Measurements from ENCODE around the gene ANKRD7.

The ANKRD7 gene

GRCh38 chr7:118224521-118224920 is at the start of gene ANKRD7:
ANKRD7 (plus strand) TSS chr7:118224704; CDS start chr7:118224831, 127 bp downstream.
- no peak for DNase-seq (ENCODE audit: low read depth, low spot score)

- DNase-seq (ENCODE audit: low read depth, low spot score), result no peak
Observed at GRCh38 chr7:118175740-118176139, 48.8 kb upstream of the ANKRD7 start.

- DNase-seq (ENCODE audit: low read depth, low spot score), result no peak
Observed at GRCh38 chr7:118179191-118179590, 45.3 kb upstream of the ANKRD7 start.

- DNase-seq (ENCODE audit: low read depth, low spot score), result peak; percentile 36
Observed at GRCh38 chr7:118182593-118183427, 41.7 kb upstream of the ANKRD7 start.

GRCh38 chr7:118183428-118183785 is 41.1 kb upstream of the ANKRD7 start:
- no peak for DNase-seq (ENCODE audit: low read depth, low spot score)

GRCh38 chr7:118183786-118184564 is 40.5 kb upstream of the ANKRD7 start, which contains the start of gene LSM8:
LSM8 (plus strand) TSS chr7:118184164; CDS start chr7:118184224, 60 bp downstream.
- DNase-seq (ENCODE audit: low read depth, low spot score), result peak; percentile 99

GRCh38 chr7:118184565-118184940 is 40.0 kb upstream of the ANKRD7 start:
- DNase-seq (ENCODE audit: low read depth, low spot score), result no peak

GRCh38 chr7:118185163-118185860 is 39.2 kb upstream of the ANKRD7 start:
- peak; percentile 6 for DNase-seq (ENCODE audit: low read depth, low spot score)

GRCh38 chr7:118186501-118186900 is 38.0 kb upstream of the ANKRD7 start:
- DNase-seq (ENCODE audit: low read depth, low spot score), result no peak

GRCh38 chr7:118194571-118194970 is 29.9 kb upstream of the ANKRD7 start:
- DNase-seq (ENCODE audit: low read depth, low spot score), result no peak

GRCh38 chr7:118195837-118196474 is 28.5 kb upstream of the ANKRD7 start:
- DNase-seq (ENCODE audit: low read depth, low spot score), result peak; percentile 7

GRCh38 chr7:118202061-118202460 is 22.4 kb upstream of the ANKRD7 start:
- DNase-seq (ENCODE audit: low read depth, low spot score), result no peak

- peak; percentile 93 for DNase-seq (ENCODE audit: low read depth, low spot score)
Observed at GRCh38 chr7:118214051-118214832, 10.3 kb upstream of the ANKRD7 start.

- DNase-seq (ENCODE audit: low read depth, low spot score), result no peak
Observed at GRCh38 chr7:118214833-118215182, 9.7 kb upstream of the ANKRD7 start.

- no peak for DNase-seq (ENCODE audit: low read depth, low spot score)
Observed at GRCh38 chr7:118217210-118217619, 7.3 kb upstream of the ANKRD7 start.

GRCh38 chr7:118218413-118219156 is 5.9 kb upstream of the ANKRD7 start:
- no peak for DNase-seq (ENCODE audit: low read depth, low spot score)

GRCh38 chr7:118219157-118219512 is 5.4 kb upstream of the ANKRD7 start:
- DNase-seq (ENCODE audit: low read depth, low spot score), result no peak

- no peak for DNase-seq (ENCODE audit: low read depth, low spot score)
Observed at GRCh38 chr7:118220583-118220982, 3.9 kb upstream of the ANKRD7 start.

- DNase-seq (ENCODE audit: low read depth, low spot score), result no peak
Observed at GRCh38 chr7:118222591-118222990, 1.9 kb upstream of the ANKRD7 start.

GRCh38 chr7:118232837-118233236 is 8.3 kb downstream of the ANKRD7 start:
- DNase-seq (ENCODE audit: low read depth, low spot score), result no peak
